ENCODE measurements around the gene KLHL12.

KLHL12 gene

DNA sequence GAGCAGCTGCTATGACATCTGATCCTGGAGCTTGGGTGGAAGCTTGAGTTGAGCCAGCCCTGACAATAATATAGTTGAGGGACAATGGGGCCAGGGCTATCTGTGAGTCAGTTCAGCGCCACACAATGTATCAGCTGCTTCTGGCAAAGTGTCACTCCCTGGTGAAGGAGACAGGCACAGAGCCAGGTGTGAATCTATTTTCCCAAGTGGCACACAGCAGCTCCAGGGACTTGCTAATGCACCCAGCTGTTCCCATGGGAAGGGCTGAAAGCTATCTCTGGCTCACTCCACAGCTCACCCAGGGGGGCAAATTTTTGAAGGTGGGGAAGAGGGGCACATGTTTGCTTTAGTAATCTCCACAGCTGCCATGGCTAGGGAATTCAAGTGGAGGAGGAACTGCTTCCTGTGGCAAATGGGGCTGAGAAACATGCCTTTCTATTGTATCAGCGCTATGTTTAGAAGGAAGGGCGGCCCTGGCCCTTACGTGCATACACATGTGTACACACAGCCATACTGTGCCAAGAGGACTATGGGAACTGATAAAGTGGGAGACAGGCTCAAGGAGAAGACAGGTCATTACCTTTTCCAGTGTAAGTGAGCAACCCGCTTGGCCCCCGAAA, 37.9 kb upstream of the KLHL12 start:
- Histone ChIP-seq H3K27ac (ENCODE audit: insufficient read depth, low read depth, low read length, poor library complexity, severe bottlenecking) (no peak overlapping the region), H3K36me3 (ENCODE audit: control insufficient read depth, insufficient read depth, low read length) (no peaks in the 10 kb centered on the region), H3K9me3 (ENCODE audit: control insufficient read depth, low read length) (no peaks in the 10 kb centered on the region), H3K4me1 (ENCODE audit: control insufficient read depth, insufficient read depth, low read length) (peaks cover 11% of the 10 kb centered on the region), H3K27me3 (ENCODE audit: control insufficient read depth, insufficient read depth, low read length, poor library complexity, severe bottlenecking) (peaks cover 12% of the 10 kb centered on the region), H3K4me3 (ENCODE audit: insufficient read depth, low read depth, low read length) (no peak overlapping the region)
- WGBS, 2 experiments = 89 to 96% methylated on average over 6 of the region's 6 CpGs

GRCh38 chr1:202961220-202961880, 34.3 kb upstream of the KLHL12 start:
- H3K4me3 ChIP-seq (ENCODE audit: insufficient read depth, low read depth, low read length) = no peak overlapping the region
- H3K4me1 ChIP-seq (ENCODE audit: control insufficient read depth, insufficient read depth, low read length) = peaks cover 12% of the 10 kb centered on the region
- H3K27me3 ChIP-seq (ENCODE audit: control insufficient read depth, insufficient read depth, low read length, poor library complexity, severe bottlenecking) = no peaks in the 10 kb centered on the region
- H3K9me3 ChIP-seq (ENCODE audit: control insufficient read depth, low read length) = no peaks in the 10 kb centered on the region
- WGBS, 2 experiments = 91 to 96% methylated on average over 5 of the region's 5 CpGs
- no peak overlapping the region for H3K27ac ChIP-seq (ENCODE audit: insufficient read depth, low read depth, low read length, poor library complexity, severe bottlenecking)
- no peaks in the 10 kb centered on the region for H3K36me3 ChIP-seq (ENCODE audit: control insufficient read depth, insufficient read depth, low read length)

- H3K4me3 ChIP-seq (ENCODE audit: insufficient read depth, low read depth, low read length) = no peak overlapping the region
- 50 to 71% methylated on average over 1 of the region's 1 CpG for WGBS, 2 experiments
- H3K4me1 ChIP-seq (ENCODE audit: control insufficient read depth, insufficient read depth, low read length) = peaks cover 12% of the 10 kb centered on the region
- H3K36me3 ChIP-seq (ENCODE audit: control insufficient read depth, insufficient read depth, low read length) = no peaks in the 10 kb centered on the region
- H3K27ac ChIP-seq (ENCODE audit: insufficient read depth, low read depth, low read length, poor library complexity, severe bottlenecking) = no peak overlapping the region
- no peaks in the 10 kb centered on the region for H3K27me3 ChIP-seq (ENCODE audit: control insufficient read depth, insufficient read depth, low read length, poor library complexity, severe bottlenecking)
- no peaks in the 10 kb centered on the region for H3K9me3 ChIP-seq (ENCODE audit: control insufficient read depth, low read length)
Measured at GRCh38 chr1:202959276-202959620, 32.2 kb upstream of the KLHL12 start.

DNA sequence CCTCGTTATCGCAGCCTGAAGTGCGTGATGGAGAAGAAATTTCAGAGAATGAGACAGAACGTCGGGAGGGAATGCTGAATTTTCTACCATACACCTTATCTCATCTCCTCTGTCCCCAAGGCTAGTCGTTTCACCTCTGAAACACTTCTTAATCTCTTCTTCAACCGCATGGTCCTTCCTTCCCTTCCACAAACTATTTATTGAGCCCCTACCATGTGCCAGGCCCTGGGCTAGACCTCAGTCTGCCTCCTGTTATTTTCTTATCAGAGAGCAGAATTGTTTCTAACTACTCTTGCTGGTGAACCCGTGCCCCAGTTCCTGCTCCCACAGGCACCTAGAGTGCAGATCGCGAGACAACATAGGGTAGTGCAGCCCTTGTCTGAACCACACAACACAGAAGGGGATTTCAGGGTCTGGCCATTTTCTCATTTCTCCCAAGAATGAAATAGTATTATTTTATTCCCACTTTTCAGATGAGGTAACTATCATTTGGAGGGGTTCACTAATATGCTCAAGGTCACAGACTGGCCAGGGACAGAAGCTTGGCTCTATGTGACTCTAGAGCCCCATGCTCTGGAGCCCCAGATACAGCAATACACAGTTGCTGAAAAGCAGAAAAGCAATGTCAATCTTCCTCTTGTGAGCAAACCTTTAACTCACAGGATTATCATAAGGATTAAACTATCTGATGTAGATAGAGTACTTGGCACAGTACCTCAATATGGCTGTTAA, 31.7 kb upstream of the KLHL12 start:
- Histone ChIP-seq H3K9me3 (ENCODE audit: control insufficient read depth, low read length) (no peaks in the 10 kb centered on the region), H3K27me3 (ENCODE audit: control insufficient read depth, insufficient read depth, low read length, poor library complexity, severe bottlenecking) (no peaks in the 10 kb centered on the region), H3K27ac (ENCODE audit: insufficient read depth, low read depth, low read length, poor library complexity, severe bottlenecking) (no peak overlapping the region), H3K4me3 (ENCODE audit: insufficient read depth, low read depth, low read length) (peak overlapping the region; percentile 98), H3K36me3 (ENCODE audit: control insufficient read depth, insufficient read depth, low read length) (no peaks in the 10 kb centered on the region), H3K4me1 (ENCODE audit: control insufficient read depth, insufficient read depth, low read length) (peaks cover 12% of the 10 kb centered on the region)
- WGBS, 2 experiments = 13% methylated on average over 10 of the region's 10 CpGs

DNA sequence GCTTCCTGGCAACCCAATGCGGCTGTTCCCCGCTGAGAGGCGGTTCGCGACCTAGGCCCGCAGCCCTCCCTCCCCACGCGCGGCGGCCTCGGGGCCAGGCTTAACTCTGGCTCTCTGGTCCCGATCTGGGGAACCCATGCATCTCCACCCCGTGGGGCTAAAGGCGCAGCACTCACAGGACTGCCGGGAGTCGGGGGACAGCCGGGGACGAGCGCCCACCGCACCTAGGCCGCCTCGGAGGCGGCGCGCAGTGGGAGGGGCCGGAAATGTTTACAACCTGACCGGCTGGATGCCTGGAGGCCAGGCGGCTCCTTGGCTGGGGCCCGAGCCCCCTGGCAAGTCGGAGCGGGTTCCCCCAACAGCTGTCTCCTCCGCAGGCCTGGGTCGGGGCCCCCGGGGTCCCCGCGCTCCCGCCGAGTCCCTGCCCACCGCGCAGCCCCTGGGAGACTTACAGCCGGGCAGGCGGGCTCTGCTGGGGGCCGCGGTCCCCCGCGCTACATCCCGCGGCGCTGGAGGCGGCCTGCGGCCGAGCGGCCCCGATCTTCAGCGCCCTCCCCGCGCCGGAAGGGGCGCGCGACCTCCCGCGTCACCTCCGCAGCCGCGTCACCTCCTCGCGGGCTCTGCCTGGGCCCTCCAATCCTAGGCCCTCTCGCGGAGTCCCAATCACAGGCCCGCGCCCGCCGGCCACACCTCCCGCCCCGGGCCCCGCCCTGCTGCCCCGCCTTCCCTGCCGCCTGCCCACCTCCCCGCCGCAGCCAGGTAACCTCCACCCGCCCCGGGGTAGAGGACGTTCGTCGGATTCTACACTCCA, 30.9 kb upstream of the KLHL12 start, which contains the start of gene ADIPOR1:
Gene ADIPOR1, minus strand, starts transcription at position 580 of the 811 bp plus-strand sequence. CDS start 7,242 bp downstream, outside the sequence.
- peak within 1 kb of the TSS; percentile 98 for H3K4me3 ChIP-seq (ENCODE audit: insufficient read depth, low read depth, low read length)
- H3K27me3 ChIP-seq (ENCODE audit: control insufficient read depth, insufficient read depth, low read length, poor library complexity, severe bottlenecking) = no peaks in the 10 kb centered on the region
- no peak within 1 kb of the TSS for H3K27ac ChIP-seq (ENCODE audit: insufficient read depth, low read depth, low read length, poor library complexity, severe bottlenecking)
- H3K9me3 ChIP-seq (ENCODE audit: control insufficient read depth, low read length) = no peaks in the 10 kb centered on the region
- WGBS, 2 experiments = 0% methylated on average over 86 of the region's 86 CpGs
- H3K4me1 ChIP-seq (ENCODE audit: control insufficient read depth, insufficient read depth, low read length) = peaks cover 12% of the 10 kb centered on the region
- no peaks in the 10 kb centered on the region for H3K36me3 ChIP-seq (ENCODE audit: control insufficient read depth, insufficient read depth, low read length)

DNA sequence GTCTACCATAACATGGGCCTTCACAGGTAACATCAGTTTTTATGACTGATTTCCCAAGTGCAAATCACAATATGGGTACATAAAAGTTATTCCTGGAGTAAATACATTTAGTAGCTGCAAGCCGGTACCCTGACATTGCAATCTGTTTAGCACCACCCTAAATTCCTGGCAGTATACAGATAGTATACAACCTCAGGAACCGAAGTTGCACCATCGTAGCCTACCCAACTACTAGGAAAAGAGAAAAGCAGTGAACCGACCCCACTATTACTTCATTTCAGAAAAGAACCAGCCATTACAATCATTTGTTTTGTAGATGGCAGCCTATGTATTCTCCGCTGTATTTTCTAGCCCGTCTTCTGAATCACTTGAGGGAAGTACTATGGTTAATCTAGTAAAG, 29.9 kb upstream of the KLHL12 start:
- Histone ChIP-seq H3K4me1 (ENCODE audit: control insufficient read depth, insufficient read depth, low read length) (peaks cover 12% of the 10 kb centered on the region), H3K27me3 (ENCODE audit: control insufficient read depth, insufficient read depth, low read length, poor library complexity, severe bottlenecking) (no peaks in the 10 kb centered on the region), H3K9me3 (ENCODE audit: control insufficient read depth, low read length) (no peaks in the 10 kb centered on the region), H3K27ac (ENCODE audit: insufficient read depth, low read depth, low read length, poor library complexity, severe bottlenecking) (no peak overlapping the region), H3K36me3 (ENCODE audit: control insufficient read depth, insufficient read depth, low read length) (no peaks in the 10 kb centered on the region), H3K4me3 (ENCODE audit: insufficient read depth, low read depth, low read length) (peak overlapping the region; percentile 98)
- WGBS, 2 experiments = 76 to 81% methylated on average over 5 of the region's 6 CpGs

DNA sequence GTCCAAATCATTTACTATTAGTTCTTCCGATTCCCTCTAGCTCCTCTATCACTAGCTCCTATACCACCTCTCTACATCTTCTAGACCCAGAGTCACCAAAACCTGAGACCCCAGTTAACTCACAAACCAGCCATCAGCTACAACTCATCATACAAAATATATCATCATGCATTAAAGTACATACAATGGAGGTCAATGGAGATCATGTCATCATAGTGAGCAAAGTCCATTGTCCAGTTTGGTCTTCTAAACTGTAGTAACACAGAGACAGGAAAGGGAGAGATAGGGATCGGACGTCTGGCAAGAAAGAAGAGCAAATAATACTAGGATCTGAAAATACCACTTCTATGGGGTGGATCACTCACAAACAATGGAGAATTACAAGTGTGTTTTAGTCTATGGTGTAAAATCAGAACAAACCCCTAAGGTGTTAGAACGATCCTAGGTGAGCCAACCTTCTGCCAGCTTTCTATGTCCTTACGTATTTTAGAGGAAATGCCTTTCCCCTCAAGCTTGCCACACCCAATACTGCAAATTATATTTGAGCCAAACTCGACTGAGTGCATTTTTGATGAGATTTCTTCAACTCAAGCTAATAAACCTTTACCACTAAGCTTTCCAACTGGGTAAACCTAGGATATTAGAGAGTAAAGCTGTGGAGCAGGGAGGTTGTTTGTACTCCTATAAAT, 27.2 kb upstream of the KLHL12 start:
- Histone ChIP-seq H3K36me3 (ENCODE audit: control insufficient read depth, insufficient read depth, low read length) (peaks cover 7% of the 10 kb centered on the region), H3K4me3 (ENCODE audit: insufficient read depth, low read depth, low read length) (no peak overlapping the region), H3K27me3 (ENCODE audit: control insufficient read depth, insufficient read depth, low read length, poor library complexity, severe bottlenecking) (no peaks in the 10 kb centered on the region), H3K27ac (ENCODE audit: insufficient read depth, low read depth, low read length, poor library complexity, severe bottlenecking) (no peak overlapping the region), H3K9me3 (ENCODE audit: control insufficient read depth, low read length) (no peaks in the 10 kb centered on the region), H3K4me1 (ENCODE audit: control insufficient read depth, insufficient read depth, low read length) (peaks cover 12% of the 10 kb centered on the region)
- 93 to 94% methylated on average over 6 of the region's 6 CpGs for WGBS, 2 experiments

DNA sequence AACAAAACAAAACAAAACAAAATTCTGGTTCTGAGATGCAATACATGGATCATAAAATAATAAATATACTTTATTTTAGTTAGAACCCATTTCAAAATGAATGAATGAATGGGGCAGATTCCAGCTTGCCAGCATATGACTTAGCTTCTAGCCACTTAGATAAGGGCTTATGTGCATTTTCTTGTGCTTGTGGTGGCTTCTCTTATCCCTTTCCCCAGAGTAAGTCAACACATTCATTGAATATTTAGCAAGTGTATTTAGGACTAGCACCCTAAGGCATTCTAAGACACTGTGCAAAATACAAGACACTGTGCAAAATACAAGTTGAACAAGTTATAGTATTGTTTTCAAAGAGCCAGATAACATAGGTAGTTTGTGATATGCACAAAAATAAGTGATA, 26.4 kb upstream of the KLHL12 start:
- peaks cover 5% of the 10 kb centered on the region for H3K4me1 ChIP-seq (ENCODE audit: control insufficient read depth, insufficient read depth, low read length)
- no peaks in the 10 kb centered on the region for H3K9me3 ChIP-seq (ENCODE audit: control insufficient read depth, low read length)
- H3K27me3 ChIP-seq (ENCODE audit: control insufficient read depth, insufficient read depth, low read length, poor library complexity, severe bottlenecking) = no peaks in the 10 kb centered on the region
- H3K27ac ChIP-seq (ENCODE audit: insufficient read depth, low read depth, low read length, poor library complexity, severe bottlenecking) = no peak overlapping the region
- H3K36me3 ChIP-seq (ENCODE audit: control insufficient read depth, insufficient read depth, low read length) = peaks cover 10% of the 10 kb centered on the region
- H3K4me3 ChIP-seq (ENCODE audit: insufficient read depth, low read depth, low read length) = no peak overlapping the region

DNA sequence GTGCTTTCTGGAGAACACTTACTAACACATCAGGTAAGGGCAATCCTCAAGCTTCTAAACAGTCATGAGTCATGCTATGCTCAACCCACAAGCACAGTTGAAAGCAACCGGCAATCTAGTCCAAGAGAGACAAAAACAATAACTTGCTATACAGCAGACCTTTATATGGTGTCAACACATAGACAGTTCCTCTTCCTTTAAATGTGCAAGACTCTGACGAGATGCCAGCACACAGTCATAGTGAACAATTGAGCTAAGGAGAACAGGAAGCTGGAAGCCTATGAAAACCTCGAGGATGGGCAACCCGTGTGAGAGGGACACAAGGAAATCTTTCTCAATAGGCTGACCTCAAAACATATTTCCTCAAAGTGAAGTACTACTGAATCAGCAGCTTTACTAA, 25.8 kb upstream of the KLHL12 start:
- Histone ChIP-seq H3K9me3 (ENCODE audit: control insufficient read depth, low read length) (no peaks in the 10 kb centered on the region), H3K4me1 (ENCODE audit: control insufficient read depth, insufficient read depth, low read length) (peaks cover 5% of the 10 kb centered on the region), H3K27me3 (ENCODE audit: control insufficient read depth, insufficient read depth, low read length, poor library complexity, severe bottlenecking) (no peaks in the 10 kb centered on the region), H3K36me3 (ENCODE audit: control insufficient read depth, insufficient read depth, low read length) (peaks cover 15% of the 10 kb centered on the region), H3K27ac (ENCODE audit: insufficient read depth, low read depth, low read length, poor library complexity, severe bottlenecking) (no peak overlapping the region), H3K4me3 (ENCODE audit: insufficient read depth, low read depth, low read length) (no peak overlapping the region)
- WGBS, 2 experiments = 93 to 95% methylated on average over 4 of the region's 4 CpGs
